ENCODE results near the gene MGLL. TPM values are rescaled to one million over a fixed set of nuclear protein-coding genes. Genes with fewer than 3 reads are reported as not detected.

MGLL gene
- total RNA-seq, 1 experiment from 2014 or later = 0.94 TPM

- peaks cover 8% of the 10 kb centered on the region for H3K9me3 Mint-ChIP-seq
- H3K4me1 Mint-ChIP-seq = peaks cover 2% of the 10 kb centered on the region; the same call in 1 of the 2 replicates
- ATAC-seq (no peak), DNase-seq (ENCODE audit: low spot score) (no peak)
- peaks cover 18% of the 10 kb centered on the region for H3K36me3 Mint-ChIP-seq
- POLR2A ChIA-PET = no interaction called here
- TF ChIP-seq ZNF416 (CRISPR knock-in tag; IDR thresholded peaks at IDR 0.05) = no peak
- TF ChIP-seq, protein P1, sequence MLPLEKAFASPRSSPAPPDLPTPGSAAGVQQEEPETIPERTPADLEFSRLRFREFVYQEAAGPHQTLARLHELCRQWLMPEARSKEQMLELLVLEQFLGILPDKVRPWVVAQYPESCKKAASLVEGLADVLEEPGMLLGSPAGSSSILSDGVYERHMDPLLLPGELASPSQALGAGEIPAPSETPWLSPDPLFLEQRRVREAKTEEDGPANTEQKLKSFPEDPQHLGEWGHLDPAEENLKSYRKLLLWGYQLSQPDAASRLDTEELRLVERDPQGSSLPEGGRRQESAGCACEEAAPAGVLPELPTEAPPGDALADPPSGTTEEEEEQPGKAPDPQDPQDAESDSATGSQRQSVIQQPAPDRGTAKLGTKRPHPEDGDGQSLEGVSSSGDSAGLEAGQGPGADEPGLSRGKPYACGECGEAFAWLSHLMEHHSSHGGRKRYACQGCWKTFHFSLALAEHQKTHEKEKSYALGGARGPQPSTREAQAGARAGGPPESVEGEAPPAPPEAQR (CRISPR knock-in tag; IDR thresholded peaks at IDR 0.05) = no peak
- TF ChIP-seq NR2C2 (CRISPR knock-in tag; IDR thresholded peaks at IDR 0.05) = no peak
- TF ChIP-seq, protein P2, sequence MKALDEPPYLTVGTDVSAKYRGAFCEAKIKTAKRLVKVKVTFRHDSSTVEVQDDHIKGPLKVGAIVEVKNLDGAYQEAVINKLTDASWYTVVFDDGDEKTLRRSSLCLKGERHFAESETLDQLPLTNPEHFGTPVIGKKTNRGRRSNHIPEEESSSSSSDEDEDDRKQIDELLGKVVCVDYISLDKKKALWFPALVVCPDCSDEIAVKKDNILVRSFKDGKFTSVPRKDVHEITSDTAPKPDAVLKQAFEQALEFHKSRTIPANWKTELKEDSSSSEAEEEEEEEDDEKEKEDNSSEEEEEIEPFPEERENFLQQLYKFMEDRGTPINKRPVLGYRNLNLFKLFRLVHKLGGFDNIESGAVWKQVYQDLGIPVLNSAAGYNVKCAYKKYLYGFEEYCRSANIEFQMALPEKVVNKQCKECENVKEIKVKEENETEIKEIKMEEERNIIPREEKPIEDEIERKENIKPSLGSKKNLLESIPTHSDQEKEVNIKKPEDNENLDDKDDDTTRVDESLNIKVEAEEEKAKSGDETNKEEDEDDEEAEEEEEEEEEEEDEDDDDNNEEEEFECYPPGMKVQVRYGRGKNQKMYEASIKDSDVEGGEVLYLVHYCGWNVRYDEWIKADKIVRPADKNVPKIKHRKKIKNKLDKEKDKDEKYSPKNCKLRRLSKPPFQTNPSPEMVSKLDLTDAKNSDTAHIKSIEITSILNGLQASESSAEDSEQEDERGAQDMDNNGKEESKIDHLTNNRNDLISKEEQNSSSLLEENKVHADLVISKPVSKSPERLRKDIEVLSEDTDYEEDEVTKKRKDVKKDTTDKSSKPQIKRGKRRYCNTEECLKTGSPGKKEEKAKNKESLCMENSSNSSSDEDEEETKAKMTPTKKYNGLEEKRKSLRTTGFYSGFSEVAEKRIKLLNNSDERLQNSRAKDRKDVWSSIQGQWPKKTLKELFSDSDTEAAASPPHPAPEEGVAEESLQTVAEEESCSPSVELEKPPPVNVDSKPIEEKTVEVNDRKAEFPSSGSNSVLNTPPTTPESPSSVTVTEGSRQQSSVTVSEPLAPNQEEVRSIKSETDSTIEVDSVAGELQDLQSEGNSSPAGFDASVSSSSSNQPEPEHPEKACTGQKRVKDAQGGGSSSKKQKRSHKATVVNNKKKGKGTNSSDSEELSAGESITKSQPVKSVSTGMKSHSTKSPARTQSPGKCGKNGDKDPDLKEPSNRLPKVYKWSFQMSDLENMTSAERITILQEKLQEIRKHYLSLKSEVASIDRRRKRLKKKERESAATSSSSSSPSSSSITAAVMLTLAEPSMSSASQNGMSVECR (CRISPR knock-in tag; IDR thresholded peaks at IDR 0.05; ENCODE audit: borderline replicate concordance) = no peak
- TF ChIP-seq ZNF671 (CRISPR knock-in tag; IDR thresholded peaks at IDR 0.05) = no peak
- TF ChIP-seq CREB1 (CRISPR knock-in tag; IDR thresholded peaks at IDR 0.05) = no peak
- TF ChIP-seq SP1 (CRISPR knock-in tag; conservative IDR thresholded peaks at IDR 0.05) = no peak
- H3K4me3 Mint-ChIP-seq = no peak overlapping the region
- H3K27me3 Mint-ChIP-seq (ENCODE audit: low read depth) = peaks cover 3% of the 10 kb centered on the region; the same call in 1 of the 2 replicates
- CTCF ChIA-PET = interaction anchor here (1.6 to 2.5 kb wide), 3 partner anchors 12 to 92 kb away, joined by 3 to 8 read pairs (median 4); no protein-coding TSS in a partner anchor
- H3K27ac Mint-ChIP-seq = no peak overlapping the region
These were observed 155.1 kb downstream of the MGLL start for GRCh38 chr3:127667119-127667681.

- ATAC-seq = no peak
- Mint-ChIP-seq H3K4me1 (no peaks in the 10 kb centered on the region), H3K4me3 (no peak overlapping the region), H3K36me3 (peaks cover 18% of the 10 kb centered on the region), H3K27ac (no peak overlapping the region), H3K9me3 (peaks cover 8% of the 10 kb centered on the region), H3K27me3 (ENCODE audit: low read depth) (peaks cover 3% of the 10 kb centered on the region; the same call in 1 of the 2 replicates)
- TF ChIP-seq, protein P3, sequence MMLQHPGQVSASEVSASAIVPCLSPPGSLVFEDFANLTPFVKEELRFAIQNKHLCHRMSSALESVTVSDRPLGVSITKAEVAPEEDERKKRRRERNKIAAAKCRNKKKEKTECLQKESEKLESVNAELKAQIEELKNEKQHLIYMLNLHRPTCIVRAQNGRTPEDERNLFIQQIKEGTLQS (CRISPR knock-in tag; conservative IDR thresholded peaks at IDR 0.05) = no peak
- no peak for TF ChIP-seq ZBTB21 (CRISPR knock-in tag; IDR thresholded peaks at IDR 0.05; ENCODE audit: borderline replicate concordance)
- CTCF ChIA-PET = interaction anchor here (1.6 to 2.5 kb wide), 2 partner anchors 13 to 24 kb away, joined by 3 to 8 read pairs; no protein-coding TSS in a partner anchor
- POLR2A ChIA-PET = no interaction called here
- DNase-seq (ENCODE audit: low spot score) = no peak
These were observed 155.6 kb downstream of the MGLL start for GRCh38 chr3:127666676-127667075.

- no peak overlapping the region for H3K27ac Mint-ChIP-seq
- ChIA-PET CTCF (no interaction called here), POLR2A (no interaction called here)
- H3K36me3 Mint-ChIP-seq = peaks cover 18% of the 10 kb centered on the region
- ATAC-seq (no peak), DNase-seq (ENCODE audit: low spot score) (no peak)
- H3K4me3 Mint-ChIP-seq = no peak overlapping the region
- no peaks in the 10 kb centered on the region for H3K27me3 Mint-ChIP-seq (ENCODE audit: low read depth)
- TF ChIP-seq ZNF317 (CRISPR knock-in tag; IDR thresholded peaks at IDR 0.05; ENCODE audit: borderline replicate concordance, low read depth) (no peak), MXD4 (CRISPR knock-in tag; IDR thresholded peaks at IDR 0.05; ENCODE audit: borderline replicate concordance) (no peak), ZNF219 (CRISPR knock-in tag; IDR thresholded peaks at IDR 0.05; ENCODE audit: borderline replicate concordance) (no peak)
- TF ChIP-seq, protein P4, sequence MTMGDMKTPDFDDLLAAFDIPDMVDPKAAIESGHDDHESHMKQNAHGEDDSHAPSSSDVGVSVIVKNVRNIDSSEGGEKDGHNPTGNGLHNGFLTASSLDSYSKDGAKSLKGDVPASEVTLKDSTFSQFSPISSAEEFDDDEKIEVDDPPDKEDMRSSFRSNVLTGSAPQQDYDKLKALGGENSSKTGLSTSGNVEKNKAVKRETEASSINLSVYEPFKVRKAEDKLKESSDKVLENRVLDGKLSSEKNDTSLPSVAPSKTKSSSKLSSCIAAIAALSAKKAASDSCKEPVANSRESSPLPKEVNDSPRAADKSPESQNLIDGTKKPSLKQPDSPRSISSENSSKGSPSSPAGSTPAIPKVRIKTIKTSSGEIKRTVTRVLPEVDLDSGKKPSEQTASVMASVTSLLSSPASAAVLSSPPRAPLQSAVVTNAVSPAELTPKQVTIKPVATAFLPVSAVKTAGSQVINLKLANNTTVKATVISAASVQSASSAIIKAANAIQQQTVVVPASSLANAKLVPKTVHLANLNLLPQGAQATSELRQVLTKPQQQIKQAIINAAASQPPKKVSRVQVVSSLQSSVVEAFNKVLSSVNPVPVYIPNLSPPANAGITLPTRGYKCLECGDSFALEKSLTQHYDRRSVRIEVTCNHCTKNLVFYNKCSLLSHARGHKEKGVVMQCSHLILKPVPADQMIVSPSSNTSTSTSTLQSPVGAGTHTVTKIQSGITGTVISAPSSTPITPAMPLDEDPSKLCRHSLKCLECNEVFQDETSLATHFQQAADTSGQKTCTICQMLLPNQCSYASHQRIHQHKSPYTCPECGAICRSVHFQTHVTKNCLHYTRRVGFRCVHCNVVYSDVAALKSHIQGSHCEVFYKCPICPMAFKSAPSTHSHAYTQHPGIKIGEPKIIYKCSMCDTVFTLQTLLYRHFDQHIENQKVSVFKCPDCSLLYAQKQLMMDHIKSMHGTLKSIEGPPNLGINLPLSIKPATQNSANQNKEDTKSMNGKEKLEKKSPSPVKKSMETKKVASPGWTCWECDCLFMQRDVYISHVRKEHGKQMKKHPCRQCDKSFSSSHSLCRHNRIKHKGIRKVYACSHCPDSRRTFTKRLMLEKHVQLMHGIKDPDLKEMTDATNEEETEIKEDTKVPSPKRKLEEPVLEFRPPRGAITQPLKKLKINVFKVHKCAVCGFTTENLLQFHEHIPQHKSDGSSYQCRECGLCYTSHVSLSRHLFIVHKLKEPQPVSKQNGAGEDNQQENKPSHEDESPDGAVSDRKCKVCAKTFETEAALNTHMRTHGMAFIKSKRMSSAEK (CRISPR knock-in tag; IDR thresholded peaks at IDR 0.05; ENCODE audit: borderline replicate concordance) = no peak
- peaks cover 8% of the 10 kb centered on the region for H3K9me3 Mint-ChIP-seq
- no peaks in the 10 kb centered on the region for H3K4me1 Mint-ChIP-seq
These were observed 156.7 kb downstream of the MGLL start for GRCh38 chr3:127665586-127665985.
